HepG2 (cell line): ENCODE results near the gene ATP8B2. TPM values are rescaled to one million over a fixed set of nuclear protein-coding genes. Genes with fewer than 3 reads are reported as not detected.
"Not testable (repeated sequence)": the region's sequence is repeated elsewhere in the genome, so short reads cannot be mapped to it uniquely, and the experiment has no call there.

Experiments
- ATAC-seq: fragments of 200-7000 bp; cut with Tn5 transposase; 3 replicates; pipeline ENCODE4 v1.9.1; 2020; ENCODE audit warnings: mild to moderate bottlenecking, moderate library complexity
- BruUV-seq: library from RNA; stranded (reverse); fragments of 400-500 nt; replicated peaks from 2 replicates; lab custom pipeline; 2021; lab: Mats Ljungman, UMichigan
- CTCF ChIA-PET: fragments of 300-600 bp; formaldehyde crosslinking; extraction: SDS; loops from one replicate; lab custom pipeline; 2021; ENCODE audit warnings: low total read pairs, inconsistent platforms, low intra/inter-chr PET ratio; lab: Yijun Ruan, JAX
- POLR2A ChIA-PET: fragments of 350-600 bp; sonication (Branson Sonifier 250); formaldehyde crosslinking; loops from one replicate; lab custom pipeline; 2020; ENCODE audit warnings: antibody characterized with exemption, inconsistent platforms; lab: Yijun Ruan, JAX
- DNase-seq: peaks from one replicate; pipeline ENCODE4 v3.0.0-alpha.2; 2015; ENCODE audit warnings: low spot score
- FAIRE-seq: peaks from 3 replicates; lab custom pipeline; 2011; peaks lifted over from hg19 to GRCh38; lab: Jason Lieb, UNC
- H2AFZ ChIP-seq: one replicate; pipeline ENCODE4 v1.6.1; 2011; ENCODE audit warnings: low read length, inconsistent platforms
- H3K27ac ChIP-seq: fragments of 300-600 bp; 3 replicates; pipeline ENCODE4 v1.8.0; 2011; ENCODE audit warnings: mixed run types, mild to moderate bottlenecking, mixed read lengths, low read length, inconsistent platforms; ENCODE audit not compliant: insufficient read depth; ENCODE audit errors: extremely low read length
- H3K27me3 ChIP-seq, 2 experiments: fragments of 200-600 bp in 1 of 2; 2 replicates in 1 of 2; 3 replicates in 1 of 2; pipeline versions ENCODE4 v1.6.0 to v1.8.0; 2011; ENCODE audit warnings: low read length in 2 of 2, mild to moderate bottlenecking in 2 of 2, moderate library complexity in 2 of 2, inconsistent platforms in 1 of 2; ENCODE audit not compliant: insufficient read depth in 2 of 2, control insufficient read depth in 1 of 2
- H3K36me3 ChIP-seq, 2 experiments: fragments of 200-600 bp in 1 of 2; replicated peaks in 1 of 2; 2 replicates in 1 of 2; 3 replicates in 1 of 2; pipeline versions ENCODE4 v1.5.1 to v1.8.0; 2011; ENCODE audit warnings: low read length in 2 of 2, inconsistent platforms in 1 of 2; ENCODE audit not compliant: insufficient read depth in 2 of 2, control insufficient read depth in 1 of 2
- H3K4me1 ChIP-seq: 2 replicates; pipeline ENCODE4 v1.5.1; 2012; ENCODE audit warnings: low read length, inconsistent platforms; ENCODE audit not compliant: insufficient read depth
- H3K4me2 ChIP-seq: 2 replicates; pipeline ENCODE4 v1.6.0; 2011; ENCODE audit warnings: low read depth, low read length, inconsistent platforms
- H3K4me3 ChIP-seq, 3 experiments: fragments of 200-600 bp in 1 of 3; sonication (generic), shearing (Covaris generic) in 1 of 3; replicated peaks in 1 of 3; 2 replicates each; pipeline ENCODE4 v1.5.1; 2011 to 2016; ENCODE audit warnings: low read length in 3 of 3, inconsistent platforms in 2 of 3, low read depth in 2 of 3, mild to moderate bottlenecking in 2 of 3, control low read depth in 1 of 3, mixed read lengths in 1 of 3; ENCODE audit not compliant: insufficient read depth in 1 of 3
- H3K79me2 ChIP-seq: one replicate; pipeline ENCODE4 v1.6.1; 2011; ENCODE audit warnings: low read length, inconsistent platforms; ENCODE audit not compliant: insufficient read depth
- H3K9ac ChIP-seq: 2 replicates; pipeline ENCODE4 v1.6.0; 2011; ENCODE audit warnings: mild to moderate bottlenecking, low read depth, low read length, inconsistent platforms; ENCODE audit not compliant: insufficient read depth
- H3K9me3 ChIP-seq: 2 replicates; pipeline ENCODE4 v1.5.1; 2012; ENCODE audit warnings: mild to moderate bottlenecking, low read length
- H4K20me1 ChIP-seq: 2 replicates; pipeline ENCODE4 v1.6.0; 2011; ENCODE audit warnings: inconsistent platforms, mild to moderate bottlenecking, low read length, moderate library complexity; ENCODE audit not compliant: insufficient read depth
- KDM5A ChIP-seq: fragments of 200-600 bp; sonication (generic); IDR thresholded peaks from 2 replicates; pipeline ENCODE4 v1.7.0; 2018; ENCODE audit warnings: antibody characterized with exemption, mild to moderate bottlenecking, low read length, borderline replicate concordance
- KMT2B ChIP-seq: IDR thresholded peaks from 2 replicates; pipeline ENCODE4 v1.6.1; 2016; ENCODE audit warnings: missing genetic modification reagents, missing compliant biosample characterization
- MATR3 ChIP-seq: sonication (generic); formaldehyde crosslinking; IDR thresholded peaks from 2 replicates; pipeline ENCODE4 v1.4.0; 2020; ENCODE audit warnings: missing genetic modification reagents
- NFYC ChIP-seq: IDR thresholded peaks from 2 replicates; pipeline ENCODE4 v1.6.1; 2016; ENCODE audit warnings: missing genetic modification reagents, missing compliant biosample characterization
- PITX1 ChIP-seq: sonication (generic); formaldehyde crosslinking; IDR thresholded peaks from 2 replicates; pipeline ENCODE4 v1.5.1; 2020; ENCODE audit warnings: mild to moderate bottlenecking, missing genetic modification reagents
- TMF1 ChIP-seq: sonication (generic); formaldehyde crosslinking; IDR thresholded peaks from 2 replicates; pipeline ENCODE4 v1.8.1; 2022; ENCODE audit warnings: low read depth, missing genetic modification reagents
- ZMYM3 ChIP-seq: sonication (generic); formaldehyde crosslinking; IDR thresholded peaks from 2 replicates; pipeline ENCODE4 v1.5.1; 2020; ENCODE audit warnings: mild to moderate bottlenecking, missing genetic modification reagents
- ZNF430 ChIP-seq: sonication (generic); formaldehyde crosslinking; IDR thresholded peaks from 2 replicates; pipeline ENCODE4 v1.9.0; 2021; ENCODE audit warnings: mild to moderate bottlenecking, missing genetic modification reagents
- ZNF431 ChIP-seq: sonication (generic); formaldehyde crosslinking; IDR thresholded peaks from 2 replicates; pipeline ENCODE4 v1.9.0; 2022; ENCODE audit warnings: missing genetic modification reagents, low read depth, mild to moderate bottlenecking, borderline replicate concordance
- ZNF496 ChIP-seq: sonication (generic); formaldehyde crosslinking; IDR thresholded peaks from 2 replicates; pipeline ENCODE4 v1.8.1; 2023; ENCODE audit warnings: mild to moderate bottlenecking, moderate library complexity, missing genetic modification reagents; ENCODE audit not compliant: insufficient replicate concordance
- ZNF550 ChIP-seq: sonication (generic); formaldehyde crosslinking; IDR thresholded peaks from 2 replicates; pipeline ENCODE4 v1.4.0; 2020; ENCODE audit warnings: mild to moderate bottlenecking, missing genetic modification reagents, borderline replicate concordance
- WGBS: methylation state at CpG from one replicate; pipeline ENCODE4 v1.1.6; 2017; ENCODE audit warnings: low lambda C conversion rate; 5-methylcytosine and 5-hydroxymethylcytosine counted together
- in situ Hi-C: cut with HindIII; loops from 2 replicates; pipeline ENCODE4 v1.10.0; 2017; ENCODE audit warnings: low pct_unique_long_range_greater_than_20kb; ENCODE audit not compliant: extremely low pct_ligation_motif_present
- intact Hi-C: fragments of 100-400 bp; cut with micrococcal nuclease; formaldehyde crosslinking; loops from one replicate; pipeline ENCODE4 v1.10.0; 2022; ENCODE audit not compliant: unreplicated experiment
- polyA plus RNA-seq, 8 experiments: library from polyadenylated mRNA; depleted of rRNA in 3 of 8; stranded (reverse) in 7 of 8; unstranded in 1 of 8; fragments of >200 nt; fragmentation: Illumina TruSeq in 4 of 8; extraction: Trizol in 4 of 8; gene quantifications; 2 replicates each; pipeline versions ENCODE4 v1.2.1 to v1.2.3, GENCODE V29; 2011 to 2016; ENCODE audit warnings: low read depth in 4 of 8, missing spikeins in 1 of 8, mixed read lengths in 1 of 8; ENCODE audit not compliant: insufficient read depth in 1 of 8
- total RNA-seq, 5 experiments: library from RNA; depleted of rRNA; stranded (reverse); fragments of >200 nt; fragmentation: Illumina TruSeq; extraction: Trizol; gene quantifications; 2 replicates each; pipeline ENCODE4 v1.2.3, GENCODE V29; 2016; ENCODE audit warnings: low read depth in 1 of 5
- TF ChIP-seq, protein P1 (sequence below): sonication (generic); formaldehyde crosslinking; conservative IDR thresholded peaks from 2 replicates; pipeline ENCODE4 v1.5.0; 2020; ENCODE audit warnings: missing genetic modification reagents
- TF ChIP-seq, protein P2 (sequence below): sonication (generic); formaldehyde crosslinking; IDR thresholded peaks from 2 replicates; pipeline ENCODE4 v1.4.0; 2020; ENCODE audit warnings: mild to moderate bottlenecking, missing genetic modification reagents

The ATP8B2 gene
- total and polyA plus RNA-seq, 2 of the 13 experiments (the other 11 are each of a cell fraction or from before 2014, with no cell fraction given): 20.4 to 39.3 TPM

DNA sequence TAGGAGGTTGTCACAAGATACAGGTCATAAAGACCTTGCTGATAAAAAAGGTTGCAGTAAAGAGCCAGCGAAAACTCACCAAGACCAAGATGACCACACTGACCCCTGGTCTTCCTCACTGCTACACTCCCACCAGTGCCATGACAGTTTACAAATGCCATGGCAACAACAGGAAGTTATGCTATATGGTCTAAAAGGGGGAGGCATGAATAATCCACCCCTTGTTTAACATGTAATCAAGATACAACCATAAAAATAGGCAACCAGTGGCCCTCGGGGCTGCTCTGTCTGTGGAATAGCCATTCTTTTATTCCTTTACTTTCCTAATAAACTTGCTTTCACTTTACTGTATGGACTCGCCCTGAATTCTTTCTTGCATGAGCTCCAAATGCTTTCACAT is 11.1 kb upstream of the ATP8B2 start:
- H3K4me3 ChIP-seq, H3K79me2 ChIP-seq, ATAC-seq, BruUV-seq, H3K27ac ChIP-seq, H3K4me2 ChIP-seq, H3K9me3 ChIP-seq, in situ Hi-C loops, H3K27me3 ChIP-seq, POLR2A ChIA-PET, H3K9ac ChIP-seq, DNase-seq, H4K20me1 ChIP-seq, H3K4me1 ChIP-seq, CTCF ChIA-PET, H2AFZ ChIP-seq, FAIRE-seq, H3K36me3 ChIP-seq, intact Hi-C loops: not testable (repeated sequence)
- WGBS: 59% methylated on average over 3 of the region's 3 CpGs

DNA sequence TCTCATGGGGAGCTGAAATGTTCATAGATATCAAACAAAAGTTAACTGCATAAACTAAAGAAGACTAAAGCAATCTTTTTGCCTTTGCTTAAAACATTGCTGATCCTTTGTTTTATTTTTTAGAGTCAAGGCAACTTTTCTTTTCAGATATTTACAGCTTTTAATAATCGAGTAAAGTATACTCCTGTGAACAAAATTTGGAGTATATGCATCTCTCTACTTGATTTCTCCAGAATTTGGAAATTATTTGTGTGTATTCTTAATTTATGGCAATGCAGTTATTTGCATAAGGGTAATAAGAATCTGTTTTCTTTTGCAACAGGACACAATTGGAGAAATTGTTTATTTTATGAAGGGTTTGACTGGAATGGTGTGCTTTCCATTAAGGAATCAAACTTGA is 8.6 kb upstream of the ATP8B2 start:
- no peaks in the 10 kb centered on the region for H3K27me3 ChIP-seq
- CTCF ChIA-PET: no interaction called here
- BruUV-seq: no TSS peak
- H4K20me1 ChIP-seq: no peaks in the 10 kb centered on the region
- POLR2A ChIA-PET: no interaction called here
- FAIRE-seq: no peak
- 4% methylated on average over 1 of the region's 1 CpG for WGBS
- H3K4me2 ChIP-seq: no peak overlapping the region
- H3K4me3 ChIP-seq: no peak overlapping the region
- H3K36me3 ChIP-seq: no peaks in the 10 kb centered on the region
- DNase-seq: no peak
- H3K79me2 ChIP-seq: no peaks in the 10 kb centered on the region
- TF ChIP-seq ZNF496 (CRISPR knock-in tag): no peak
- no peak for TF ChIP-seq ZNF430 (CRISPR knock-in tag)
- no peak for TF ChIP-seq ZNF550 (CRISPR knock-in tag)
- TF ChIP-seq MATR3 (CRISPR knock-in tag): no peak
- TF ChIP-seq, protein P1, sequence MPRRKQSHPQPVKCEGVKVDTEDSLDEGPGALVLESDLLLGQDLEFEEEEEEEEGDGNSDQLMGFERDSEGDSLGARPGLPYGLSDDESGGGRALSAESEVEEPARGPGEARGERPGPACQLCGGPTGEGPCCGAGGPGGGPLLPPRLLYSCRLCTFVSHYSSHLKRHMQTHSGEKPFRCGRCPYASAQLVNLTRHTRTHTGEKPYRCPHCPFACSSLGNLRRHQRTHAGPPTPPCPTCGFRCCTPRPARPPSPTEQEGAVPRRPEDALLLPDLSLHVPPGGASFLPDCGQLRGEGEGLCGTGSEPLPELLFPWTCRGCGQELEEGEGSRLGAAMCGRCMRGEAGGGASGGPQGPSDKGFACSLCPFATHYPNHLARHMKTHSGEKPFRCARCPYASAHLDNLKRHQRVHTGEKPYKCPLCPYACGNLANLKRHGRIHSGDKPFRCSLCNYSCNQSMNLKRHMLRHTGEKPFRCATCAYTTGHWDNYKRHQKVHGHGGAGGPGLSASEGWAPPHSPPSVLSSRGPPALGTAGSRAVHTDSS (CRISPR knock-in tag): no peak
- TF ChIP-seq KMT2B (CRISPR knock-in tag): no peak
- TF ChIP-seq NFYC (CRISPR knock-in tag): no peak
- no peak for TF ChIP-seq ZMYM3
- no peak for TF ChIP-seq ZNF431 (CRISPR knock-in tag)
- TF ChIP-seq, protein P2, sequence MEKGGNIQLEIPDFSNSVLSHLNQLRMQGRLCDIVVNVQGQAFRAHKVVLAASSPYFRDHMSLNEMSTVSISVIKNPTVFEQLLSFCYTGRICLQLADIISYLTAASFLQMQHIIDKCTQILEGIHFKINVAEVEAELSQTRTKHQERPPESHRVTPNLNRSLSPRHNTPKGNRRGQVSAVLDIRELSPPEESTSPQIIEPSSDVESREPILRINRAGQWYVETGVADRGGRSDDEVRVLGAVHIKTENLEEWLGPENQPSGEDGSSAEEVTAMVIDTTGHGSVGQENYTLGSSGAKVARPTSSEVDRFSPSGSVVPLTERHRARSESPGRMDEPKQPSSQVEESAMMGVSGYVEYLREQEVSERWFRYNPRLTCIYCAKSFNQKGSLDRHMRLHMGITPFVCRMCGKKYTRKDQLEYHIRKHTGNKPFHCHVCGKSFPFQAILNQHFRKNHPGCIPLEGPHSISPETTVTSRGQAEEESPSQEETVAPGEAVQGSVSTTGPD (CRISPR knock-in tag): no peak
- TF ChIP-seq TMF1 (CRISPR knock-in tag): no peak
- no peak for TF ChIP-seq KDM5A
- TF ChIP-seq PITX1 (CRISPR knock-in tag): no peak
- H3K9ac ChIP-seq: no peak overlapping the region
- ATAC-seq: no peak
- intact Hi-C loops: no loop called here
- H2AFZ ChIP-seq: no peak overlapping the region
- peaks cover 14% of the 10 kb centered on the region for H3K4me1 ChIP-seq
- in situ Hi-C loops: no loop called here
- H3K27ac ChIP-seq: no peak overlapping the region
- no peaks in the 10 kb centered on the region for H3K9me3 ChIP-seq
